Neural cell (in vitro differentiated cells): ENCODE measurements around the gene RBM43.

Source experiments
- CTCF ChIP-seq: fragments of 450-650 bp; IDR thresholded peaks from 2 replicates; pipeline ENCODE4 v1.5.1; 2014; ENCODE audit warnings: antibody characterized with exemption, mild to moderate bottlenecking, moderate library complexity; ENCODE audit not compliant: poor library complexity, severe bottlenecking
- EP300 ChIP-seq: fragments of 450-650 bp; conservative IDR thresholded peaks from 2 replicates; pipeline ENCODE4 v1.6.1; 2014; ENCODE audit warnings: antibody characterized with exemption, mild to moderate bottlenecking, moderate library complexity; ENCODE audit not compliant: poor library complexity, severe bottlenecking
- EZH2 ChIP-seq: fragments of 200-600, 300-800 bp; shearing (Covaris generic), sonication (generic); IDR thresholded peaks from 2 replicates; pipeline ENCODE4 v1.6.1; 2014; ENCODE audit warnings: antibody characterized with exemption, low read length, borderline replicate concordance, mild to moderate bottlenecking; ENCODE audit not compliant: insufficient read depth, poor library complexity, severe bottlenecking
- MXI1 ChIP-seq: fragments of 450-650 bp; conservative IDR thresholded peaks from 2 replicates; pipeline ENCODE4 v1.6.1; 2014; ENCODE audit warnings: antibody characterized with exemption, mild to moderate bottlenecking; ENCODE audit not compliant: poor library complexity, severe bottlenecking
- POLR2AphosphoS5 ChIP-seq: IDR thresholded peaks from 2 replicates; pipeline ENCODE4 v1.6.1; 2012
- SMC3 ChIP-seq: fragments of 450-650 bp; conservative IDR thresholded peaks from 2 replicates; pipeline ENCODE4 v1.6.1; 2014; ENCODE audit warnings: antibody characterized with exemption, mild to moderate bottlenecking, moderate library complexity; ENCODE audit not compliant: poor library complexity
- TAF1 ChIP-seq: IDR thresholded peaks from 2 replicates; pipeline ENCODE4 v1.6.1; 2012; ENCODE audit warnings: low read depth
- TF ChIP-seq, protein P1 (sequence below): IDR thresholded peaks from 2 replicates; pipeline ENCODE4 v1.6.1; 2012; ENCODE audit warnings: borderline replicate concordance

GRCh38 chr2:151200844-151201243, 60.8 kb downstream of the RBM43 start:
- TF ChIP-seq, protein P1, sequence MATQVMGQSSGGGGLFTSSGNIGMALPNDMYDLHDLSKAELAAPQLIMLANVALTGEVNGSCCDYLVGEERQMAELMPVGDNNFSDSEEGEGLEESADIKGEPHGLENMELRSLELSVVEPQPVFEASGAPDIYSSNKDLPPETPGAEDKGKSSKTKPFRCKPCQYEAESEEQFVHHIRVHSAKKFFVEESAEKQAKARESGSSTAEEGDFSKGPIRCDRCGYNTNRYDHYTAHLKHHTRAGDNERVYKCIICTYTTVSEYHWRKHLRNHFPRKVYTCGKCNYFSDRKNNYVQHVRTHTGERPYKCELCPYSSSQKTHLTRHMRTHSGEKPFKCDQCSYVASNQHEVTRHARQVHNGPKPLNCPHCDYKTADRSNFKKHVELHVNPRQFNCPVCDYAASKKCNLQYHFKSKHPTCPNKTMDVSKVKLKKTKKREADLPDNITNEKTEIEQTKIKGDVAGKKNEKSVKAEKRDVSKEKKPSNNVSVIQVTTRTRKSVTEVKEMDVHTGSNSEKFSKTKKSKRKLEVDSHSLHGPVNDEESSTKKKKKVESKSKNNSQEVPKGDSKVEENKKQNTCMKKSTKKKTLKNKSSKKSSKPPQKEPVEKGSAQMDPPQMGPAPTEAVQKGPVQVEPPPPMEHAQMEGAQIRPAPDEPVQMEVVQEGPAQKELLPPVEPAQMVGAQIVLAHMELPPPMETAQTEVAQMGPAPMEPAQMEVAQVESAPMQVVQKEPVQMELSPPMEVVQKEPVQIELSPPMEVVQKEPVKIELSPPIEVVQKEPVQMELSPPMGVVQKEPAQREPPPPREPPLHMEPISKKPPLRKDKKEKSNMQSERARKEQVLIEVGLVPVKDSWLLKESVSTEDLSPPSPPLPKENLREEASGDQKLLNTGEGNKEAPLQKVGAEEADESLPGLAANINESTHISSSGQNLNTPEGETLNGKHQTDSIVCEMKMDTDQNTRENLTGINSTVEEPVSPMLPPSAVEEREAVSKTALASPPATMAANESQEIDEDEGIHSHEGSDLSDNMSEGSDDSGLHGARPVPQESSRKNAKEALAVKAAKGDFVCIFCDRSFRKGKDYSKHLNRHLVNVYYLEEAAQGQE = no peak
- TF ChIP-seq CTCF = no peak
- TF ChIP-seq EZH2 = no peak
- TF ChIP-seq TAF1 = no peak
- TF ChIP-seq EP300 = no peak
- no peak for TF ChIP-seq SMC3
- no peak for TF ChIP-seq MXI1
- TF ChIP-seq POLR2AphosphoS5 = no peak
